ENCODE measurements around the gene SLC16A5. TPM values are rescaled to one million over a fixed set of nuclear protein-coding genes. Genes with fewer than 3 reads are reported as not detected.

Gene SLC16A5
- polyA plus RNA-seq, 3 donors, result 26.1 to 99.4 (median 27.0) TPM

- H3K27me3 ChIP-seq (ENCODE audit: control insufficient read depth in 2 of 2, insufficient read depth in 2 of 2, low read length in 2 of 2), result no peaks in the 10 kb centered on the region
These were observed 987 bp downstream of the SLC16A5 start for GRCh38 chr17:75088465-75089417.

More at GRCh38 chr17:75088465-75089417, 987 bp downstream of the SLC16A5 start:
- Histone ChIP-seq H3K27ac (ENCODE audit: low read depth in 1 of 2, low read length in 2 of 2) (peak overlapping the region; percentile 88 to 91), H3K36me3 (replicated peaks in 1 of 2; ENCODE audit: control insufficient read depth in 1 of 2, insufficient read depth in 2 of 2, low read length in 2 of 2) (peaks cover 3 to 5% of the 10 kb centered on the region in 2 donors), H3K9ac (ENCODE audit: insufficient read depth, low read length, poor library complexity, severe bottlenecking) (peak overlapping the region; percentile 88), H3K9me3 (replicated peaks in 1 of 2; ENCODE audit: control insufficient read depth in 1 of 2, insufficient read depth in 1 of 2, low read length in 2 of 2) (no peaks in the 10 kb centered on the region), H4K20me1 (ENCODE audit: insufficient read depth, low read length) (peaks cover 13% of the 10 kb centered on the region), H3K4me1 (ENCODE audit: control insufficient read depth in 1 of 2, insufficient read depth in 2 of 2, low read length in 2 of 2) (peaks cover 74 to 79% of the 10 kb centered on the region in 2 donors), H3K4me2 (replicated peaks; ENCODE audit: extremely low read depth, low read length, poor library complexity, severe bottlenecking) (peak overlapping the region; percentile 93), H3K4me3 (replicated peaks in 1 of 3; ENCODE audit: low read depth in 2 of 3, low read length in 3 of 3) (peak overlapping the region; percentile 63 to 97 (median 89)), H2AFZ (ENCODE audit: insufficient read depth, low read depth, low read length, poor library complexity, severe bottlenecking) (peak overlapping the region; percentile 73), H3K79me2 (ENCODE audit: insufficient read depth, low read length) (peaks cover 58% of the 10 kb centered on the region)
- WGBS (ENCODE audit: insufficient coverage), result 71% methylated on average over 8 of the region's 11 CpGs
- H3K4me1 Mint-ChIP-seq, result peaks cover 75% of the 10 kb centered on the region
- no peak for TF ChIP-seq CTCF (IDR thresholded peaks at IDR 0.05)
- peak overlapping the region; percentile 86 to 91 for H3K4me3 Mint-ChIP-seq
- no peaks in the 10 kb centered on the region for H3K9me3 Mint-ChIP-seq
- peak overlapping the region; percentile 90 to 96 (median 94) for H3K27ac Mint-ChIP-seq
- peak; percentile 71 to 80 (median 78) for DNase-seq
- H3K36me3 Mint-ChIP-seq, result peaks cover 8 to 17% of the 10 kb centered on the region in 2 donors
- H3K27me3 Mint-ChIP-seq (ENCODE audit: low read depth in 3 of 3), result peaks cover 0 to 6% (median 2%) of the 10 kb centered on the region in 3 donors
- intact Hi-C loops (cut with micrococcal nuclease), result no loop called here

Data from CD14-positive monocyte (primary cell).